ENCODE measurements around the gene DOCK11. TPM values are rescaled to one million over a fixed set of nuclear protein-coding genes. Genes with fewer than 3 reads are reported as not detected.

Gene DOCK11
- polyA plus RNA-seq, 1 of the 3 experiments (the other 2 are of a cell fraction), result 34.8 TPM

DNA sequence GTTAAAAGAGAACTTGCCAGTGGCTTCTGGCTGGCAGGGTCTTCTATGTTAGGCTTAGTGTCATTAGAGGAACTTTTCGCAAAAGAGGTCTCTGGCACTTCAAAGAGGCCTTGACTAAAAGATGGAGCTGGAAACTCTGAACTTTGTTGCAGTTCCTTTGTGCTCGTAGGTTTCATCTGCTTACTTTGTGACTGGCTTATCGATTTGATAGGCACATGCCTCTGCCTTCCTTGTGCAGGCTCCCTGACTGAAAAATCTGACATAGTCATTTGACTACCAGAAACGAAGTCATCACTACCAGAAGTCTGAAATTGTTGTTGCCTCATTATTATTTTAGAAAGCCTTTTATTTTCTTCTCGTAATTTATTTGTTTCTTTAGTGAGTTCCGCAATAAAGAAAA is 137.9 kb downstream of the DOCK11 start:
- ChIA-PET POLR2A (no interaction called here), CTCF (no interaction called here)
- Histone ChIP-seq H3K9me3 (no peaks in the 10 kb centered on the region), H3K4me3 (ENCODE audit: low read depth in 2 of 2, low read length in 1 of 2) (no peak overlapping the region), H4K20me1 (ENCODE audit: insufficient read depth) (no peaks in the 10 kb centered on the region), H3K9me2 (no peaks in the 10 kb centered on the region), H3K9ac (no peak overlapping the region), H3K27me3 (ENCODE audit: insufficient read depth) (no peaks in the 10 kb centered on the region), H2AFZ (ENCODE audit: low read depth) (no peak overlapping the region), H3K27ac (ENCODE audit: low read depth in 2 of 2, low read length in 1 of 2) (no peak overlapping the region), H3K4me1 (ENCODE audit: control insufficient read depth in 1 of 2, insufficient read depth in 2 of 2, low read depth in 1 of 2, low read length in 1 of 2) (no peaks in the 10 kb centered on the region), H3K4me2 (no peak overlapping the region), H3F3A (replicated peaks; ENCODE audit: insufficient read depth) (no peaks in the 10 kb centered on the region), H3K36me3 (replicated peaks in 1 of 2; ENCODE audit: control insufficient read depth in 1 of 2, insufficient read depth in 2 of 2, low read length in 1 of 2) (peaks cover 0 to 49% of the 10 kb centered on the region in 2 experiments), H3K79me2 (ENCODE audit: insufficient read depth) (no peaks in the 10 kb centered on the region)
- no peak for DNase-seq
- TF ChIP-seq YY1 (IDR thresholded peaks at IDR 0.05; ENCODE audit: low read depth), result no peak
- TF ChIP-seq TEAD4 (IDR thresholded peaks at IDR 0.05; ENCODE audit: borderline replicate concordance, insufficient read depth), result no peak
- TF ChIP-seq NFIC (IDR thresholded peaks at IDR 0.05; ENCODE audit: borderline replicate concordance), result no peak
- no peak for TF ChIP-seq FOXJ3 (CRISPR knock-in tag; IDR thresholded peaks at IDR 0.05)
- no peak for TF ChIP-seq FOXM1 (IDR thresholded peaks at IDR 0.05; ENCODE audit: low read depth)
- no peak for TF ChIP-seq GABPA (IDR thresholded peaks at IDR 0.05; ENCODE audit: low read depth)
- no peak for TF ChIP-seq JUND (IDR thresholded peaks at IDR 0.05)
- no peak for TF ChIP-seq CHD2 (IDR thresholded peaks at IDR 0.05; ENCODE audit: low read length, partially characterized antibody)
- no peak for TF ChIP-seq RAD21 (IDR thresholded peaks at IDR 0.05; ENCODE audit: low read length)
- TF ChIP-seq, protein P1, sequence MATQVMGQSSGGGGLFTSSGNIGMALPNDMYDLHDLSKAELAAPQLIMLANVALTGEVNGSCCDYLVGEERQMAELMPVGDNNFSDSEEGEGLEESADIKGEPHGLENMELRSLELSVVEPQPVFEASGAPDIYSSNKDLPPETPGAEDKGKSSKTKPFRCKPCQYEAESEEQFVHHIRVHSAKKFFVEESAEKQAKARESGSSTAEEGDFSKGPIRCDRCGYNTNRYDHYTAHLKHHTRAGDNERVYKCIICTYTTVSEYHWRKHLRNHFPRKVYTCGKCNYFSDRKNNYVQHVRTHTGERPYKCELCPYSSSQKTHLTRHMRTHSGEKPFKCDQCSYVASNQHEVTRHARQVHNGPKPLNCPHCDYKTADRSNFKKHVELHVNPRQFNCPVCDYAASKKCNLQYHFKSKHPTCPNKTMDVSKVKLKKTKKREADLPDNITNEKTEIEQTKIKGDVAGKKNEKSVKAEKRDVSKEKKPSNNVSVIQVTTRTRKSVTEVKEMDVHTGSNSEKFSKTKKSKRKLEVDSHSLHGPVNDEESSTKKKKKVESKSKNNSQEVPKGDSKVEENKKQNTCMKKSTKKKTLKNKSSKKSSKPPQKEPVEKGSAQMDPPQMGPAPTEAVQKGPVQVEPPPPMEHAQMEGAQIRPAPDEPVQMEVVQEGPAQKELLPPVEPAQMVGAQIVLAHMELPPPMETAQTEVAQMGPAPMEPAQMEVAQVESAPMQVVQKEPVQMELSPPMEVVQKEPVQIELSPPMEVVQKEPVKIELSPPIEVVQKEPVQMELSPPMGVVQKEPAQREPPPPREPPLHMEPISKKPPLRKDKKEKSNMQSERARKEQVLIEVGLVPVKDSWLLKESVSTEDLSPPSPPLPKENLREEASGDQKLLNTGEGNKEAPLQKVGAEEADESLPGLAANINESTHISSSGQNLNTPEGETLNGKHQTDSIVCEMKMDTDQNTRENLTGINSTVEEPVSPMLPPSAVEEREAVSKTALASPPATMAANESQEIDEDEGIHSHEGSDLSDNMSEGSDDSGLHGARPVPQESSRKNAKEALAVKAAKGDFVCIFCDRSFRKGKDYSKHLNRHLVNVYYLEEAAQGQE (IDR thresholded peaks at IDR 0.05; ENCODE audit: low read depth, low read length), result no peak
- TF ChIP-seq, protein P2, sequence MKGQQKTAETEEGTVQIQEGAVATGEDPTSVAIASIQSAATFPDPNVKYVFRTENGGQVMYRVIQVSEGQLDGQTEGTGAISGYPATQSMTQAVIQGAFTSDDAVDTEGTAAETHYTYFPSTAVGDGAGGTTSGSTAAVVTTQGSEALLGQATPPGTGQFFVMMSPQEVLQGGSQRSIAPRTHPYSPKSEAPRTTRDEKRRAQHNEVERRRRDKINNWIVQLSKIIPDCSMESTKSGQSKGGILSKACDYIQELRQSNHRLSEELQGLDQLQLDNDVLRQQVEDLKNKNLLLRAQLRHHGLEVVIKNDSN (IDR thresholded peaks at IDR 0.05; ENCODE audit: borderline replicate concordance, low read depth), result no peak
- TF ChIP-seq GATA2 (CRISPR knock-in tag; IDR thresholded peaks at IDR 0.05), result no peak
- no peak for TF ChIP-seq NRF1 (IDR thresholded peaks at IDR 0.05; ENCODE audit: low read depth, low read length)
- no peak for TF ChIP-seq RFX5 (IDR thresholded peaks at IDR 0.05; ENCODE audit: low read length)
- 36% methylated on average over 6 of the region's 6 CpGs for WGBS (ENCODE audit: low lambda C conversion rate)

DNA sequence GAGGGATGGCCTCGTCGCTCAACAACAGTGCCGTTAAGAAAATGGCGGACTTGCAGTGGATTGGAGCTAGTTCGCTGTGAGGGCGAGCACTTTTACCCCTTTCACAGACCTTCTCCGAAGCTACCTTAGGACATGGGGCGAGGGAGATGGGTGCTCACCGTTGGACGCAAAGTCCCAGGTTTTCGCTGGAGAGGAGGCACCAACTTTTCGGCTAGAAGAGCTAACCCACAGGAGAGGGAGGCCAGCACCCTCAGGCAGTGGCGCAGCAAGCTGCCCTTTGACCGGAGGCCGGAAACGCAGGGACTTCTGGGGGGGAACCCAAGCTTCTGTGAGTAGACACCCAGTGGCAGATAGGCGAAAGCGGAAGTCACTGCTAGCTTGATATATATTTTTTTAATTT is 138.7 kb downstream of the DOCK11 start:
- POLR2A ChIA-PET, result no interaction called here
- CTCF ChIA-PET, result no interaction called here
- 67% methylated on average over 18 of the region's 18 CpGs for whole genome bisulfite sequencing (ENCODE audit: low lambda C conversion rate)
- TF ChIP-seq TAF1 (IDR thresholded peaks at IDR 0.05; ENCODE audit: borderline replicate concordance, low read depth, low read length) (no peak), RFX5 (IDR thresholded peaks at IDR 0.05; ENCODE audit: low read length) (no peak), CHD2 (IDR thresholded peaks at IDR 0.05; ENCODE audit: low read length, partially characterized antibody) (no peak), MEF2A (IDR thresholded peaks at IDR 0.05; ENCODE audit: borderline replicate concordance, low read depth) (no peak), TCF12 (IDR thresholded peaks at IDR 0.05) (no peak), TEAD4 (IDR thresholded peaks at IDR 0.05; ENCODE audit: borderline replicate concordance, insufficient read depth) (no peak), ELF1 (IDR thresholded peaks at IDR 0.05) (no peak)
- TF ChIP-seq, protein P3, sequence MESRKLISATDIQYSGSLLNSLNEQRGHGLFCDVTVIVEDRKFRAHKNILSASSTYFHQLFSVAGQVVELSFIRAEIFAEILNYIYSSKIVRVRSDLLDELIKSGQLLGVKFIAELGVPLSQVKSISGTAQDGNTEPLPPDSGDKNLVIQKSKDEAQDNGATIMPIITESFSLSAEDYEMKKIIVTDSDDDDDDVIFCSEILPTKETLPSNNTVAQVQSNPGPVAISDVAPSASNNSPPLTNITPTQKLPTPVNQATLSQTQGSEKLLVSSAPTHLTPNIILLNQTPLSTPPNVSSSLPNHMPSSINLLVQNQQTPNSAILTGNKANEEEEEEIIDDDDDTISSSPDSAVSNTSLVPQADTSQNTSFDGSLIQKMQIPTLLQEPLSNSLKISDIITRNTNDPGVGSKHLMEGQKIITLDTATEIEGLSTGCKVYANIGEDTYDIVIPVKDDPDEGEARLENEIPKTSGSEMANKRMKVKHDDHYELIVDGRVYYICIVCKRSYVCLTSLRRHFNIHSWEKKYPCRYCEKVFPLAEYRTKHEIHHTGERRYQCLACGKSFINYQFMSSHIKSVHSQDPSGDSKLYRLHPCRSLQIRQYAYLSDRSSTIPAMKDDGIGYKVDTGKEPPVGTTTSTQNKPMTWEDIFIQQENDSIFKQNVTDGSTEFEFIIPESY (IDR thresholded peaks at IDR 0.05; ENCODE audit: borderline replicate concordance, low read depth), result no peak
- TF ChIP-seq, protein P1 (IDR thresholded peaks at IDR 0.05; ENCODE audit: low read depth, low read length), result no peak

More for the DNA sequence above, 138.7 kb downstream of the DOCK11 start:
- H3K79me2 ChIP-seq (ENCODE audit: insufficient read depth), result no peaks in the 10 kb centered on the region
- H3K4me3 ChIP-seq (ENCODE audit: low read depth in 2 of 2, low read length in 1 of 2), result no peak overlapping the region
- H3K4me1 ChIP-seq (ENCODE audit: control insufficient read depth in 1 of 2, insufficient read depth in 2 of 2, low read depth in 1 of 2, low read length in 1 of 2), result no peaks in the 10 kb centered on the region
- H3K4me2 ChIP-seq, result no peak overlapping the region
- no peaks in the 10 kb centered on the region for H3K9me3 ChIP-seq
- no peaks in the 10 kb centered on the region for H3K27me3 ChIP-seq (ENCODE audit: insufficient read depth)
- no peaks in the 10 kb centered on the region for H3F3A ChIP-seq (replicated peaks; ENCODE audit: insufficient read depth)
- H4K20me1 ChIP-seq (ENCODE audit: insufficient read depth), result no peaks in the 10 kb centered on the region
- no peak overlapping the region for H2AFZ ChIP-seq (ENCODE audit: low read depth)
- no peak overlapping the region for H3K9ac ChIP-seq
- no peak overlapping the region for H3K27ac ChIP-seq (ENCODE audit: low read depth in 2 of 2, low read length in 1 of 2)
- DNase-seq, result no peak
- H3K36me3 ChIP-seq (replicated peaks in 1 of 2; ENCODE audit: control insufficient read depth in 1 of 2, insufficient read depth in 2 of 2, low read length in 1 of 2), result peaks cover 1 to 51% of the 10 kb centered on the region in 2 experiments
- no peaks in the 10 kb centered on the region for H3K9me2 ChIP-seq
